Cardiac fibroblast (primary cell): Measurements from ENCODE around the gene RIBC1.

Experiments used
- DNase-seq, 2 donors: peaks; one replicate each; pipeline versions ENCODE4 v3.0.0 to v3.0.0-alpha.2; 2010; ENCODE audit warnings: low read depth in 2 of 2
- H3K4me3 ChIP-seq, 2 donors: replicated peaks in 1 of 2; 1 replicate in 1 of 2; 2 replicates in 1 of 2; pipeline ENCODE4 v1.5.1; 2011; ENCODE audit warnings: low read depth in 2 of 2, low read length in 2 of 2, mild to moderate bottlenecking in 2 of 2, moderate library complexity in 1 of 2
- TF ChIP-seq, protein P1 (sequence below): IDR thresholded peaks from one replicate; pipeline ENCODE4 v1.5.1; 2011; ENCODE audit warnings: low read depth, mild to moderate bottlenecking, low read length, inconsistent platforms

Gene RIBC1

DNA sequence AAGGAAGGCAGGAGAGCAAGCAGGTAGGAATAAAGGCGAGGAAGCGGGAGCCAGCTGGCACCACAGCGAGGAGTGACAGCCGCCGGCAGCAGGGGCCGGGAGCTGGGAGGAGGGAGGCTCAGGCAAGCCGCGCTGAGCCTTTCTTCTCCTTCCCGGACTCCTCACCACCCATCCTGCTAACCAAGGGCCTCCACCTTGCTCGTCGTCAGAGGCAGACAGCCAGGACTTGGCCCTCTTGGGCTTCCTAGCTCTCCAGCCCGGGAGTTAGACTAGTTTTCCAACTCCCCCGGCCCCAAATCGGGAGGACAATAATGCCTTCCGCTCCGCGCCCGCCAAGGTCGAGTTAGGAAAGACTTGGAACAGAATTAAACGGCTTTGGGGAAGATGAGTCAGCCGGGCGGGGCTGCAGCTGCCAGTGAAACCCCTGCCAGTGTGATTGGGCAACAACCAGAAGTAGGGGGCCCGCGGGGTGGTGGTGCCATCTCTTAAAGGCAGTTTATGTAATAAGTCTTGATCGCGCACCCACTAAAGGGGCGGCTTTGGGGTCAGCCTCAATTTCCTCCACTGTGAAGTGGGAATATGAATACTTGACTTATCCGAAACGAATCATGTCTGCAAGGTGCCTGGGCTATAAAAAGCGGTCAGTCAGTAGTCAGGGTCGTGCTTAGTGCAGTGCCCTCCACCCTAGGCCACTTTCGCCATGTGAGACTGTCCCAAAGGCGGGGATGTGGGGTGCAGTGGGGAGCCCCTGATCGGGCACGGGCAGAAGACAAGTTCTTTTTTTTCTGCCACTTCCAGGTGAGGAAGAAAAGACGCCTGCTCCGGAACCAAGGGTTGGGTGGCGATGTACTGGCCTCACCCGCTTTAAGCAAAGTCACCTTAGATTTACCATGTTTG is 18.2 kb downstream of the RIBC1 start:
- peak overlapping the region; percentile 15 to 44 for H3K4me3 ChIP-seq
- peak; percentile 66 for DNase-seq
- TF ChIP-seq, protein P1, sequence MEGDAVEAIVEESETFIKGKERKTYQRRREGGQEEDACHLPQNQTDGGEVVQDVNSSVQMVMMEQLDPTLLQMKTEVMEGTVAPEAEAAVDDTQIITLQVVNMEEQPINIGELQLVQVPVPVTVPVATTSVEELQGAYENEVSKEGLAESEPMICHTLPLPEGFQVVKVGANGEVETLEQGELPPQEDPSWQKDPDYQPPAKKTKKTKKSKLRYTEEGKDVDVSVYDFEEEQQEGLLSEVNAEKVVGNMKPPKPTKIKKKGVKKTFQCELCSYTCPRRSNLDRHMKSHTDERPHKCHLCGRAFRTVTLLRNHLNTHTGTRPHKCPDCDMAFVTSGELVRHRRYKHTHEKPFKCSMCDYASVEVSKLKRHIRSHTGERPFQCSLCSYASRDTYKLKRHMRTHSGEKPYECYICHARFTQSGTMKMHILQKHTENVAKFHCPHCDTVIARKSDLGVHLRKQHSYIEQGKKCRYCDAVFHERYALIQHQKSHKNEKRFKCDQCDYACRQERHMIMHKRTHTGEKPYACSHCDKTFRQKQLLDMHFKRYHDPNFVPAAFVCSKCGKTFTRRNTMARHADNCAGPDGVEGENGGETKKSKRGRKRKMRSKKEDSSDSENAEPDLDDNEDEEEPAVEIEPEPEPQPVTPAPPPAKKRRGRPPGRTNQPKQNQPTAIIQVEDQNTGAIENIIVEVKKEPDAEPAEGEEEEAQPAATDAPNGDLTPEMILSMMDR: no peak

DNA sequence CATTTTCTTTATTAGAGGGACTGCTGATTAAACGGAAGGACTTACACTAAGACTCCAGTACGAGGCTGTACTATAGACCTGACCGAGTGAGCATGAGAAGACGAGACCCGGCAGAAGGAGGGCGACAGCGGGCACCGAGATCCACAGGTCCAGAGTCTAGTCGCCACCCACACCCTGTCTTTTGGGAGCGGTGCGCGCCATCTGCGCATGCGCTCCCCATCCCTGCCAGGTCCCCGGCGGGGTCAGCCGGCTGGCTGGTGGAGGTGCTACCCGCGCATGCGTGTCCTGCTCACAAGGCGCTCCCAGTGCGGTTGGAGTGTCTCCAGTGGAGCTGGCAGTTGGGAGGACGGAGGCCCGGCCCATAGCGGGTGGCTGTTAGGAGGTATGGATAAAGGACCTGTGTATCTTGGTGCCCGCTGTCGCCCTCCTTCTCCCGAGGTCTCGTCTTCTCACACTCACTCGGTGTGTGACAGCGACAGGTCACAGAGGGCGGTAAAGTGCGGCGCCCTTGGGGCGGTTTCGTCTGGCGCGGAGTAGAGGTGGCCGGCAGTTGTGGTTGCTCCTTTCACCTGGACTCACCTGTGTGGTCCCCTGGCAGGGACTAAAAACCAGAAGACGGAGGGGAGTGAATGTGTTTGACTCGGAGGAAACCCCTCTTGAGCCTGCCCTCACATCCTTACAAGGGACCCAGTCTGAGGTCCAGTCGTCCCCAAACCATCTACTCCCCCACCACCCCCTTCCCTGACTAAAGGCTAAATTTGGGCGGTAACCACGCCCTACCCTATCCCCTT is 19.1 kb downstream of the RIBC1 start:
- H3K4me3 ChIP-seq: peak overlapping the region; percentile 15 to 44
- DNase-seq: peak; percentile 74 to 76
- TF ChIP-seq, protein P1: no peak

DNA sequence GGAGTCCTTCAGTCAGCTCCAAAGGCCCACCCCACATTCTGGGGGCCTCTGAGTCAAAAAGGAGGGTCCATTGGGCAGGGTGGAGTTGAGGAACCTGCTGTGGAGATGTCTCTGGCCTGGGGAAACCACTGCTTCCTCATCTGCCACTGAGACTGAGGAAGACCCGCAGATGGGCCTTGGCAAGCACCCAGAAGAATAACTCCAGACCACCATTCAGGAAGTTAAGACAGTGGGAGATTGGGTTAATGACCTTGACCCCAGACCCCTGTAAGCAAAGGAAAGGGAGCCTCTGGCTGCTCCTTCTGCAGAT is 19.6 kb downstream of the RIBC1 start:
- no peak for DNase-seq

DNA sequence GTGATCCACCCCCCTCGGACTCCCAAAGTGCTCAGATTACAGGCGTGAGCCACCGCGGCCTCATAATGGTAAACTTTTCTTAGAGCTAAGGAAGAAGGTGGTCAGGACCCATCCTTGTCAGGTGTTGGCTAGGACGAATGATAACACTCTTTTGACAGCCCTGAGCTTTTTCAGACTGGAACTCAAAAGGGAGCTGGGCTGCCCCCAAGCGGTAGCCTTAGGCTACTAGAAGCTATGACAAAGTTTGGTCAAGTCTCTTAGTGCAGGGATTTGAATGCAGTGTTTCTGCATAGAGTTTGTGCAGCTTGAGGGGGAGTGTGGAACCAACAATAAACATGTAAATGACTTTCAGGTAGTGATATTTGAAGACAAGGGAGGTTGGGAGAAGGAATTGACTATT is 23.3 kb downstream of the RIBC1 start:
- TF ChIP-seq, protein P1: peak; percentile 71
- peak; percentile 48 to 49 for DNase-seq
- no peak overlapping the region for H3K4me3 ChIP-seq

More for the DNA sequence above, 19.6 kb downstream of the RIBC1 start:
- peak overlapping the region in 1 of 2 donors; percentile 44 for H3K4me3 ChIP-seq
- TF ChIP-seq, protein P1: no peak

DNA sequence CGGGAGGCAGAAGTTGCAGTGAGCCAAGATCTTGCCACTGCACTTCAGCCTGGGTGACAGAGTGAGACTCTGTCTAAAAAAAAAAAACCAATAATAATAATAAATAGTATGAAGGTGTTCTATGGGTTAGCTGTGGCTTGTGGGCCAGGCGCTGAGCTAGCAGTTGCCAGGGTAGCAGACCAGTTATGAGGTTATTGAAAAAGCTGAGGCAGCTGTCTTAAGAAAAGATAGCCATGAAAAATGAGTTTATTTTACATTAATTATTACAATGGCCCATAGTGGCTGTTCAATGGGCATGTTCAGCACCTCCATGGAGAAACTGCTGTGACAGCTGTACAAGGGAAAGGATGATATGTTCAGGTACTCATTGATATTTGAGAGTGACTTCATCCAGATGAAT is 24.8 kb downstream of the RIBC1 start:
- TF ChIP-seq, protein P1: no peak
- no peak for DNase-seq
- H3K4me3 ChIP-seq: no peak overlapping the region

DNA sequence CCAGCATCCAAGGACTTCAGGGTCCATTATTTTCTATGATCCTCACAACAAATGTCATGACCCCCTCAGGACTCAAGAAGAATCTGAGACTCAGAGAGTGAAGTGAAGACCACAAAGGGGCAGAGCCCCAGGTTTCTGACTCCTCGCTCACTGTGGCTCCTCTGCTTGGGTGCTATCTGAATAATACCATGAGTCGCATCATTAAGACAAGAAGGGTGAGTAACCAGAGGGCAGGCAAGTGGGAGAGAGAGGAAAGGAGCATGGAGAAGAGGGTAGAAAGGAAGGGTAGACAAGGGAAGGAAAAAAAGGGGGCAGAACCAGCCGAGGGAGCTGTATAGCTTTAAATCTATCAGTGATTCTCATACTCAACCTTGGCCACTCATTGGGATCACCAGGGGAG is 27.0 kb downstream of the RIBC1 start:
- TF ChIP-seq, protein P1: no peak
- no peak overlapping the region for H3K4me3 ChIP-seq
- DNase-seq: no peak
